NCI-H345 treated with DMSO at 0.1 percent for 48 hours (cell line): ENCODE results near the gene FBXL20.
"Not testable (repeated sequence)": the region's sequence is repeated elsewhere in the genome, so short reads cannot be mapped to it uniquely, and the experiment has no call there.

ENCODE experiments used
- DNase-seq: peaks from one replicate; lab custom pipeline; 2025; ENCODE audit not compliant: unreplicated experiment; lab: John Stamatoyannopoulos, UW

FBXL20 gene

GRCh38 chr17:39385040-39385439 is 16.4 kb downstream of the FBXL20 start:
- DNase-seq = no peak

GRCh38 chr17:39380144-39380543 is 21.3 kb downstream of the FBXL20 start:
- DNase-seq = no peak

DNA sequence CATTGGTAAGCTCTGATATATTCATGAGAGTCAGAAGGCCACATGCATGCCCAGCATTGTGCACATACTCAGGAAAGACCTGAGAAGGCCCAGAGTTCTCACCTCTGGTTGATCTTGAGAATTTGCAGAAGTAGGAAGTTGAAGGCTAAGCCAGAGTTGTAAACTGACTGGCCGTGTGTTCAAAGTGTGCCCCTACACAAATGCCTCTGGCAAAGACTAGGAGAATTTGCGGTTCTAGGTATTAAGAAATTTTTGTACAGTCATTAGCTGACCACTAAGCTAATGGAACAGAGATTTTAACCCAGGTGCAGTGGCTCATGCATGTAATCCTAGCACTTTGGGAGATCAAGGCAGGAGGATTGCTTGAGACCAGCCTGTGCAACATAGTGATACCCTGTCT is 25.0 kb downstream of the FBXL20 start:
- DNase-seq = no peak

- not testable (repeated sequence) for DNase-seq
Observed at GRCh38 chr17:39367805-39368204, 33.6 kb downstream of the FBXL20 start.

- DNase-seq = no peak
Observed at GRCh38 chr17:39365872-39366271, 35.6 kb downstream of the FBXL20 start.

GRCh38 chr17:39365242-39365641 is 36.2 kb downstream of the FBXL20 start:
- DNase-seq = no peak

DNA sequence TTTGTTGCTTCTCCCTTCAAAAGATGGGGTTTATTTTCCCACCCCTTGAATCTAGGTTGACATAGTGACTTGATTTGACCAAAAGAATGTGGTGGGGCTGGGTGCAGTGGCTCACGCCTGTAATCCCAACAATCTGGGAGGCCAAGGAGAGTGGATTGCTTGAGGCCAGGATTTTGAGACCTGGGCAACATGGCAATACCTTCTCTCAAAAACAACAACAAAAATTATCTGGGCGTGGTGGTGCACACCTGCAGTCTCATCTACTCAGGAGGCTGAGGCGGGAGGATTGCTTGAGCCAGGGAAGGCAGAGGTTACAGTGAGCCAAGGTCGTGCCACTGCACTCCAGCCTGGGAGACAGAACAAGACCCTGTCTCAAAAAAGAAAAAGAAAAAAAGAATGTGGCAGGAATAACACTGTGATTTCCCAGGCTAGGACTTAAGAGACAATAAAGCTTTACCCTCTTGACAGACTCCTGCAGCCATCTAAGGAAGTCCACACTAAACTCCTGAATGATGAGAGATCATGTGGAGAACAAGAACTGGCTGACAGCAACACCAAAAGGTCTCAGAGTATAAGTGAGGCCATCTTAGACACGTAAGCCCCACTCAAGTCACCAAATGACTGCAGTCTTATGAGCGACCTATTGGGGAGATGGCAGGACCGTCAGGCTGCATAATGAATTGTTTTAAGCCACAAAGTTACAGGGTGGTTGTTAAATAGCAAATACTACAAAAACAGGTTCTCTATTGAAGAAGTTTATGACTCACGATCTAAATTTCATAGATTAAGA is 37.0 kb downstream of the FBXL20 start:
- no peak for DNase-seq

DNA sequence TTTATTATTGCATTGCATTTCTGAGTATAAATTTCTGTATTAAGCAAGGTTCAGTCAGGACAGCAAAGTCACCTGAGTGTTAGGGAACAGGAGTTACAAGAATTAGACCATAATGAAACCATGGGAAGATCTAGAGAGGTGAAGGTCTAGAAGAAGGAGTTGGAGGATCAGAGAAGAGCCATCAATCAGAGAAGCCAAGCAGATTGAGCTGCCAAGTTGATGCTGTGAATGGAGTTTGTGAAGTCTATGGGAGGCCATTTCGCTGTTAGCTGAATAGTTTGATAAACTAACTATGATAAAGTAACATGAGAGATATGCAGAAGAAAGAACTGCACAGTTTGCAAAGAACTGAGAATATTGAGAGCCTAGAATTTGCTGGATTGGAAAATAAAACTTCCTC is 40.4 kb downstream of the FBXL20 start:
- DNase-seq = no peak

GRCh38 chr17:39360537-39360936 is 40.9 kb downstream of the FBXL20 start:
- DNase-seq = no peak

GRCh38 chr17:39359994-39360393 is 41.4 kb downstream of the FBXL20 start:
- DNase-seq = no peak

DNA sequence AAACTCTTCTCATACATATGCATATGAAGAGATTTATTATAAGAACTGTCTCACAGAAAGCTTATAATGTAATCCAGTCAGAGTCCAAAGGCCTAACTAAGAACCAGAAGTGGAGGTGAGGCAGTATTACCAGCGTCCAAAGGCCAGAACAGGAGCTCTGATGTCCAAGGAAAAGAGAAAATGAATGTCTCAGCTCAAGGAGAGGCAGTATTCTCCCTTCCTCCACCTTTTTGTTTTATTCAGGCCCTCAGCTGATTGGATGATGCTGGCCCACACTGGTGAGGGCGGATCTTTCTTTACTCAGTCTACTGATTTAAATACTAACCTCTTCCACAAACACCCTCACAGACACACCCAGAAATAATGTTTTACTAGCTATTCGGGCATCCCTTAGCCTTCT is 43.4 kb downstream of the FBXL20 start:
- no peak for DNase-seq

DNA sequence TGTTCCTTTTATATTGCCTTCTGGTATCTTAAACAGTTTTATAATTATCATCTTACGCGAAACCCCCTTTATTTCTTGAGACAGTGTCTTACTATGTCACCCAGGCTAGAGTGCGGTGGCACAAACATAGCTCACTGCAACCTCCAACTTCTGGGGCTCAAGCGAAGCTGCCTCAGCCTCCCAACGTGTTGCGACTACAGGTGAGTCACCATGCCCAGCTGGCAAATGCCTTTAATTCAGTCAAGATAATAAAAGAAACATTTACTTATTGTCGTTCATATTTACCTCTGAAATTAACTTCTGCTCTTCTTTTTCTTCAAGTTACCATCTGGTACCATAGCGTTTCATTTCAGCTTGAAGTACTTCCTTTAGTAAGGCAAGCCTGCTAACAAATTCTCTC is 43.9 kb downstream of the FBXL20 start:
- DNase-seq = no peak

GRCh38 chr17:39352986-39353385 is 48.4 kb downstream of the FBXL20 start:
- DNase-seq = no peak

- no peak for DNase-seq
Observed at GRCh38 chr17:39352511-39352910, 48.9 kb downstream of the FBXL20 start.

DNA sequence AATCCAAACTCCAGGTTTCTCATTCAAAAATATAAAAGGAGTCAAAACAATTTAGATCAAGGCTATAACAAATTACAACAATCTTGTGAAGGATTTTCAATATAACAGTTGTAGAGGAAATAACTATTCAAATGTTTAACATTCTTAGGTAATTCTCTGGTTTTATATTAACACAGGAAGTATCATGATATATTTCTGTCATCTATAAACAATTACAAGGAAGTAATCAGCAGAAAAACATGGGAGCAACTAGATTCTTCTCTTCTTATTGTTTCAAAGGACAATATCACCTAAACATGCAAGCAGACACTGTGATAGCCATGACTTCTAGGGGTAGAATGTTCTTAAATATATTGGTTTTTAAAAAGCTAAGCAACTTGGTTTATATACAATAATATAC is 49.9 kb downstream of the FBXL20 start:
- DNase-seq = no peak

- DNase-seq = no peak
Observed at GRCh38 chr17:39349246-39349645, 52.2 kb downstream of the FBXL20 start.

- not testable (repeated sequence) for DNase-seq
Observed at GRCh38 chr17:39346863-39347262, 54.6 kb downstream of the FBXL20 start.

DNA sequence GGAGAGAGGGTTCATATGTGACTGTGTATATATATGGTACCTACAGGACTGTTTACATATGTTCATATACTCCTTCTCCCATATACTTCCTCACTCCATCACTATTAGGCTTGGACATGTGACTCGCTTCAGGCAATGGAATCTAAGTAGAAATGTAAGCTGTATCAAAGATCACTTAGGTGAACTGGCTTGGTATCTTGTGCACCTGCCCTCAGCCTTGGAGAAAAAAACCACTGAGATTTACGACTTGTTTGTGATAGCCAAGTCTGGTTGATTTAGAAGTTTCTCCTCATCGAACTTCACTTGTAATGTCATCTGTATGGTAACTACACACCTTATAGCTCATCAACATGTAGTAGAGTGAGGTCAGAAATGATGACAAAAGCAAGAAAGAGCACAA is 59.9 kb downstream of the FBXL20 start:
- DNase-seq = no peak

GRCh38 chr17:39340731-39341130 is 60.7 kb downstream of the FBXL20 start:
- DNase-seq = no peak

- DNase-seq = no peak
Observed at GRCh38 chr17:39339272-39339671, 62.2 kb downstream of the FBXL20 start.

GRCh38 chr17:39337649-39338048 is 63.8 kb downstream of the FBXL20 start:
- DNase-seq = not testable (repeated sequence)

GRCh38 chr17:39335704-39336223 is 65.7 kb downstream of the FBXL20 start:
- DNase-seq = no peak
